K562 (cell line): Measurements from ENCODE around the gene PPARG. TPM values are rescaled to one million over a fixed set of nuclear protein-coding genes. Genes with fewer than 3 reads are reported as not detected.

Experiments used
- ATAC-seq: fragments of 200-7000 bp; cut with Tn5 transposase; 3 replicates; pipeline ENCODE4 v1.9.1; 2020; ENCODE audit warnings: moderate library complexity
- BruUV-seq: library from RNA; stranded (reverse); fragments of 400-500 nt; replicated peaks from 2 replicates; lab custom pipeline; 2021; lab: Mats Ljungman, UMichigan
- CTCF ChIA-PET: fragments of 300-600 bp; formaldehyde crosslinking; extraction: SDS; loops from one replicate; lab custom pipeline; 2021; ENCODE audit warnings: low intra/inter-chr PET ratio; lab: Yijun Ruan, JAX
- POLR2A ChIA-PET: fragments of 300-600, 350-650 bp; sonication (Branson Sonifier 250); formaldehyde crosslinking; extraction: SDS; loops from one replicate; lab custom pipeline; 2021; ENCODE audit warnings: antibody characterized with exemption, inconsistent platforms; lab: Yijun Ruan, JAX
- DNase-seq, 4 experiments: peaks; one replicate each; pipeline versions ENCODE4 v3.0.0 to v3.0.0-alpha.2; 2011 to 2018; ENCODE audit warnings: low spot score in 3 of 4, mixed read lengths in 3 of 4; ENCODE audit errors: extremely low read depth in 1 of 4
- FAIRE-seq: peaks from 2 replicates; lab custom pipeline; 2011; peaks lifted over from hg19 to GRCh38; lab: Jason Lieb, UNC
- H2AFZ ChIP-seq: 2 replicates; pipeline ENCODE4 v1.6.0; 2011; ENCODE audit warnings: low read depth, low read length, control low read depth, inconsistent platforms
- H3K27ac ChIP-seq: fragments of 200-600 bp; 3 replicates; pipeline ENCODE4 v1.8.0; 2011; ENCODE audit warnings: low read depth, mild to moderate bottlenecking, control low read depth, inconsistent platforms, low read length, moderate library complexity, mixed read lengths; ENCODE audit errors: extremely low read depth
- H3K27me3 ChIP-seq, 2 experiments: fragments of 300-600 bp in 1 of 2; 2 replicates in 1 of 2; 3 replicates in 1 of 2; pipeline versions ENCODE4 v1.6.0 to v1.8.0; 2011; ENCODE audit warnings: inconsistent platforms in 2 of 2, low read length in 2 of 2, mild to moderate bottlenecking in 1 of 2, mixed read lengths in 1 of 2, moderate library complexity in 1 of 2; ENCODE audit not compliant: control insufficient read depth in 2 of 2, insufficient read depth in 2 of 2
- H3K36me3 ChIP-seq: fragments of 300-600 bp; 3 replicates; pipeline ENCODE4 v1.8.0; 2011; ENCODE audit warnings: mild to moderate bottlenecking, low read length, inconsistent platforms; ENCODE audit not compliant: control insufficient read depth, insufficient read depth
- H3K4me1 ChIP-seq, 2 experiments: fragments of 200-600 bp in 1 of 2; replicated peaks in 1 of 2; 2 replicates in 1 of 2; 3 replicates in 1 of 2; pipeline versions ENCODE4 v1.5.1 to v1.8.0; 2011; ENCODE audit warnings: inconsistent platforms in 2 of 2, low read length in 2 of 2, mild to moderate bottlenecking in 1 of 2, mixed read lengths in 1 of 2, moderate library complexity in 1 of 2; ENCODE audit not compliant: control insufficient read depth in 2 of 2, insufficient read depth in 2 of 2
- H3K4me2 ChIP-seq: 2 replicates; pipeline ENCODE4 v1.6.1; 2011; ENCODE audit warnings: low read length, control low read depth, inconsistent platforms, mixed read lengths; ENCODE audit not compliant: insufficient read depth
- H3K4me3 ChIP-seq: fragments of 200-600 bp; sonication (generic), shearing (Covaris generic); 2 replicates; pipeline ENCODE4 v1.5.1; 2016; ENCODE audit warnings: control low read depth, inconsistent platforms
- H3K79me2 ChIP-seq: fragments of 200-600 bp; 3 replicates; pipeline ENCODE4 v1.8.0; 2011; ENCODE audit warnings: low read length, inconsistent platforms; ENCODE audit not compliant: control insufficient read depth, insufficient read depth
- H3K9ac ChIP-seq, 2 experiments: 2 replicates each; pipeline versions ENCODE4 v1.6.0 to v1.6.1; 2011; ENCODE audit warnings: low read depth in 2 of 2, low read length in 2 of 2, control low read depth in 1 of 2, inconsistent platforms in 1 of 2, mild to moderate bottlenecking in 1 of 2, mixed read lengths in 1 of 2; ENCODE audit not compliant: insufficient read depth in 1 of 2
- H3K9me1 ChIP-seq: one replicate; pipeline ENCODE4 v1.6.0; 2011; ENCODE audit warnings: inconsistent platforms, mild to moderate bottlenecking, low read length, moderate library complexity; ENCODE audit not compliant: control insufficient read depth, insufficient read depth
- H3K9me3 ChIP-seq: replicated peaks from 2 replicates; pipeline ENCODE4 v1.5.1; 2011; ENCODE audit warnings: low read depth, low read length, inconsistent platforms; ENCODE audit not compliant: control insufficient read depth, insufficient read depth
- H4K20me1 ChIP-seq: replicated peaks from 2 replicates; pipeline ENCODE4 v1.6.1; 2011; ENCODE audit warnings: low read length, inconsistent platforms, mixed read lengths; ENCODE audit not compliant: control insufficient read depth, insufficient read depth
- HMGN3 ChIP-seq: IDR thresholded peaks from 2 replicates; pipeline ENCODE4 v1.6.1; 2011; ENCODE audit warnings: borderline replicate concordance, low read depth, mild to moderate bottlenecking, mixed read lengths, low read length; ENCODE audit not compliant: insufficient read length; ENCODE audit errors: extremely low read depth
- NONO ChIP-seq, 2 experiments: fragments of 200-400 bp in 1 of 2; fragments of 450-650 bp in 1 of 2; formaldehyde crosslinking in 1 of 2; IDR thresholded peaks; 2 replicates each; pipeline ENCODE4 v1.6.1; 2017; ENCODE audit warnings: low read depth in 2 of 2, mild to moderate bottlenecking in 2 of 2, moderate library complexity in 2 of 2, low read length in 1 of 2
- POLR2AphosphoS2 ChIP-seq: IDR thresholded peaks from 2 replicates; pipeline ENCODE4 v1.6.1; 2012; ENCODE audit warnings: low read length, improper control_type of control experiment
- RBM39 ChIP-seq: fragments of 200-400 bp; formaldehyde crosslinking; optimal IDR thresholded peaks from 2 replicates; pipeline ENCODE3; 2018; ENCODE audit warnings: low read depth, low read length
- ZNF23 ChIP-seq: fragments of 250-450 bp; sonication (Bioruptor Pico); IDR thresholded peaks from 2 replicates; pipeline ENCODE4 v1.4.0; 2020; ENCODE audit warnings: mild to moderate bottlenecking
- in situ Hi-C: fragments of 300-500 bp; cut with MboI; formaldehyde crosslinking; loops from 4 replicates; pipeline ENCODE4 v1.15.0; 2018; ENCODE audit warnings: inconsistent platforms, mixed read lengths
- intact Hi-C: fragments of 100-400 bp; cut with micrococcal nuclease; formaldehyde crosslinking; loops from 2 replicates; pipeline ENCODE4 v1.14.2; 2022
- polyA plus RNA-seq, 8 experiments: library from polyadenylated mRNA; depleted of rRNA in 4 of 8; stranded (reverse) in 5 of 8; unstranded in 3 of 8; fragments of >200 nt; fragmentation: Nextera tagmentation in 2 of 8; fragmentation: Illumina TruSeq in 1 of 8; extraction: Ambion mirVana in 2 of 8; extraction: Trizol in 1 of 8; gene quantifications; 2 replicates each; pipeline versions ENCODE4 v1.2.1 to v1.2.3, GENCODE V29; 2011 to 2014; ENCODE audit warnings: inconsistent platforms in 1 of 8, missing spikeins in 1 of 8
- total RNA-seq, 7 experiments: library from RNA; depleted of rRNA in 6 of 7; stranded (reverse); fragments of >200 nt in 6 of 7; fragmentation: Illumina TruSeq in 2 of 7; extraction: Trizol in 2 of 7; gene quantifications; 2 replicates each; pipeline versions ENCODE4 v1.2.1 to v1.2.3, GENCODE V29; 2011 to 2021; ENCODE audit warnings: low replicate concordance in 1 of 7

Gene PPARG
- total and polyA plus RNA-seq, 9 of the 15 experiments (the other 6 are each of a cell fraction or from before 2014, with no cell fraction given) = not detected

GRCh38 chr3:12307136-12307535 lies 18.3 kb downstream of the PPARG start (continued):
- no peak for TF ChIP-seq ZNF23 (CRISPR knock-in tag)
- no peak for TF ChIP-seq POLR2AphosphoS2
- TF ChIP-seq, all 486 proteins: peak for 0

- no peaks in the 10 kb centered on the region for H3K9me1 ChIP-seq
- no peaks in the 10 kb centered on the region for H4K20me1 ChIP-seq
- no peaks in the 10 kb centered on the region for H3K36me3 ChIP-seq
- H3K79me2 ChIP-seq = no peaks in the 10 kb centered on the region
- intact Hi-C loops = no loop called here
- H3K9ac ChIP-seq = no peak overlapping the region
- ATAC-seq = no peak
- no peaks in the 10 kb centered on the region for H3K9me3 ChIP-seq
- ChIA-PET POLR2A (no interaction called here), CTCF (no interaction called here)
- no peak overlapping the region for H3K4me3 ChIP-seq
- H3K4me1 ChIP-seq = no peaks in the 10 kb centered on the region
- no peak for FAIRE-seq
- no peak for TF ChIP-seq HMGN3
- TF ChIP-seq NONO (IDR thresholded peaks at IDR 0.05; ENCODE audit: low read depth in 2 of 2, low read length in 1 of 2) = no peak
- no peak for TF ChIP-seq RBM39
- no peak for DNase-seq
- no peak overlapping the region for H2AFZ ChIP-seq
- BruUV-seq = no TSS peak
- H3K27me3 ChIP-seq = peaks cover 11 to 21% of the 10 kb centered on the region in 2 experiments; a peak in 4 of 5 replicates
- in situ Hi-C loops = no loop called here
- no peak overlapping the region for H3K4me2 ChIP-seq
- H3K27ac ChIP-seq = no peak overlapping the region
Observed at GRCh38 chr3:12308517-12308916, 19.6 kb downstream of the PPARG start.
